ENCODE data around the gene SLX4. TPM values are rescaled to one million over a fixed set of nuclear protein-coding genes. Genes with fewer than 3 reads are reported as not detected.
"Not testable (repeated sequence)": the region's sequence is repeated elsewhere in the genome, so short reads cannot be mapped to it uniquely, and the experiment has no call there.

The SLX4 gene
- total RNA-seq (1 to 10 TPM; 1.9 to 3.1 (median 2.5) TPM), polyA plus RNA-seq (1 to 10 TPM in 2 of 3 donors, under 1 TPM in 1; 0.87 to 4.1 (median 3.1) TPM)
- long read RNA-seq, donor 1: 0 reads
- long read RNA-seq, donor 2, partial matches to known transcripts: 4 of 4 reads
- long read RNA-seq, donor 2, other reads (novel, unspliced or antisense): 0 of 4 reads

GRCh38 chr16:3611146-3611975 is at the start of gene SLX4:
SLX4 (minus strand) TSS chr16:3611606; CDS start chr16:3608964, 2,642 bp downstream.
- peak; percentile 97 to 99 (median 98) for ATAC-seq
- Histone ChIP-seq H3K27me3 (ENCODE audit: insufficient read depth in 3 of 3, low read length in 2 of 3) (no peaks in the 10 kb centered on the region), H3K36me3 (ENCODE audit: insufficient read depth in 1 of 2, low read depth in 1 of 2) (no peaks in the 10 kb centered on the region), H3K27ac (peak within 1 kb of the TSS; percentile 88), H3K4me1 (peaks cover 12% of the 10 kb centered on the region), H3K4me3 (peak within 1 kb of the TSS; percentile 98), H3K9me3 (no peaks in the 10 kb centered on the region)
- intact Hi-C loops (cut with DNase I): loop anchor here in 1 of 2 donors (5.0 kb wide), 1 partner anchor 84 kb away; no protein-coding TSS in a partner anchor
- TF ChIP-seq CTCF (IDR thresholded peaks at IDR 0.05): no peak
- WGBS, 3 donors: 0 to 1% (median 0%) methylated on average over 68 to 86 of the region's 86 CpGs
- DNase-seq: peak; percentile 92 to 96

- ATAC-seq (no peak), DNase-seq (no peak)
- H3K4me1 ChIP-seq: no peaks in the 10 kb centered on the region
- no peak overlapping the region for H3K27ac ChIP-seq
- H3K9me3 ChIP-seq: no peaks in the 10 kb centered on the region
- H3K36me3 ChIP-seq (ENCODE audit: insufficient read depth in 1 of 2, low read depth in 1 of 2): peaks cover 0 to 94% of the 10 kb centered on the region in 2 donors
- 75 to 78% (median 77%) methylated on average over 3 of the region's 3 CpGs for WGBS, 3 donors
- intact Hi-C loops (cut with DNase I): no loop called here
- no peak for TF ChIP-seq CTCF (IDR thresholded peaks at IDR 0.05)
- no peaks in the 10 kb centered on the region for H3K27me3 ChIP-seq (ENCODE audit: insufficient read depth in 3 of 3, low read length in 2 of 3)
- H3K4me3 ChIP-seq: no peak overlapping the region
Measured at GRCh38 chr16:3659251-3659650, 47.8 kb upstream of the SLX4 start.

GRCh38 chr16:3656491-3657468 is 45.4 kb upstream of the SLX4 start:
- H3K9me3 ChIP-seq: no peaks in the 10 kb centered on the region
- no peaks in the 10 kb centered on the region for H3K27me3 ChIP-seq (ENCODE audit: insufficient read depth in 3 of 3, low read length in 2 of 3)
- H3K4me3 ChIP-seq: no peak overlapping the region
- intact Hi-C loops (cut with DNase I): no loop called here
- no peak overlapping the region for H3K27ac ChIP-seq
- TF ChIP-seq CTCF (IDR thresholded peaks at IDR 0.05): no peak
- ATAC-seq (peak in 3 of 4 donors; percentile 36 to 41 (median 38)), DNase-seq (peak in 1 of 2 donors; percentile 39)
- no peaks in the 10 kb centered on the region for H3K4me1 ChIP-seq
- H3K36me3 ChIP-seq (ENCODE audit: insufficient read depth in 1 of 2, low read depth in 1 of 2): peaks cover 0 to 75% of the 10 kb centered on the region in 2 donors
- WGBS, 3 donors: 86 to 88% (median 88%) methylated on average over 40 to 42 of the region's 42 CpGs

- WGBS, 3 donors: 77 to 94% (median 90%) methylated on average over 4 to 7 of the region's 10 CpGs
- H3K4me3 ChIP-seq; H3K9me3 ChIP-seq; DNase-seq; H3K27me3 ChIP-seq (ENCODE audit: insufficient read depth in 3 of 3, low read length in 2 of 3); H3K27ac ChIP-seq; intact Hi-C loops (cut with DNase I); ATAC-seq; H3K4me1 ChIP-seq: not testable (repeated sequence)
- peaks cover 0 to 75% of the 10 kb centered on the region in 2 donors for H3K36me3 ChIP-seq (ENCODE audit: insufficient read depth in 1 of 2, low read depth in 1 of 2)
Measured at GRCh38 chr16:3656160-3656490, 44.7 kb upstream of the SLX4 start.
